CD1c-positive myeloid dendritic cell (primary cell): ENCODE results near the gene ERAS.
A peak's percentile ranks its signal among the peaks of the same experiment; 100 is the strongest.
"Not testable (repeated sequence)": the region's sequence is repeated elsewhere in the genome, so short reads cannot be mapped to it uniquely, and the experiment has no call there.

Source experiments
- DNase-seq: peaks from one replicate; pipeline ENCODE4 v3.0.0-alpha.2; 2016; ENCODE audit errors: extremely low spot score

The ERAS gene

DNA sequence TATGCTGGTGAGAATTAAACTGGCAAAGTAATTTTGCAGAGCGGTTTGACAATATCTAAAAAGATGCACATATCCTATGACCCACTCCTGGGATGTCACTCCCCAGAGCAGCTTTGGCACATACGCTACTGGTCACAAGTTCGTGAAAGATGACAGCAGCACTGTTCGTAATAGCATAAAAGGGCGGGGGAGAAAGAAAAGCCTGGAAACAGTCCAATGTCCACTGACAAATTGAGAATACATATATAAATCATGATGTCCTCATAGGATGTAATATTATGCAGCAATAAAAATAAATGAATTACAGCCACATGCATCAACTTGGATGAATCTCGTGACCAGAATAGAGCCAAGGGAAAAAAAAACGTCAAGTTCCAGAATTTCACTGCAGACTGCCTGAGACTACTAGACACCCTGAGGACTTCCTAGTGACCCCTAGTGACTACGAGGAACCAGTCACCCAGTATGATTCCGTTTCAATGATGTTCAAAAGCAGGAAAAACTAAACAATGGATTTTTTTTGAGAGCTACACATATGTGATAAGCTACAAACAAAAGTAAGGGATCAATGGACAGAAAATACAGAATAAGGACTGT is 7.3 kb downstream of the ERAS start:
- peak; percentile 2 for DNase-seq

DNA sequence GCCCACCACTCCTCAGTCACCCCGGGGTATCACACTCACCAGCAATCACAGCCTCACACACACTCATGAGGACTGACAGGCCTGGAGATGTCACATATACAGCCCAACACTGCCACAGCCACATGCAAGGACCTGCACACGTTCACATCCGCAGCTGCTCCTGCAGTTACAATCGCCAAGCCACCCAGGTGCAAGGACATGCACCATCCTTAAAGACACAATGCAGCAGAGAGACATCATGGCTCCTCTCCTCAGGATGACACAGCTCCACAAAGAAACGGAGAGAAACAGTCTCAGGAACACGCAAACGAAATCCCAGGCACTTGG is 8.0 kb downstream of the ERAS start:
- DNase-seq, result no peak

DNA sequence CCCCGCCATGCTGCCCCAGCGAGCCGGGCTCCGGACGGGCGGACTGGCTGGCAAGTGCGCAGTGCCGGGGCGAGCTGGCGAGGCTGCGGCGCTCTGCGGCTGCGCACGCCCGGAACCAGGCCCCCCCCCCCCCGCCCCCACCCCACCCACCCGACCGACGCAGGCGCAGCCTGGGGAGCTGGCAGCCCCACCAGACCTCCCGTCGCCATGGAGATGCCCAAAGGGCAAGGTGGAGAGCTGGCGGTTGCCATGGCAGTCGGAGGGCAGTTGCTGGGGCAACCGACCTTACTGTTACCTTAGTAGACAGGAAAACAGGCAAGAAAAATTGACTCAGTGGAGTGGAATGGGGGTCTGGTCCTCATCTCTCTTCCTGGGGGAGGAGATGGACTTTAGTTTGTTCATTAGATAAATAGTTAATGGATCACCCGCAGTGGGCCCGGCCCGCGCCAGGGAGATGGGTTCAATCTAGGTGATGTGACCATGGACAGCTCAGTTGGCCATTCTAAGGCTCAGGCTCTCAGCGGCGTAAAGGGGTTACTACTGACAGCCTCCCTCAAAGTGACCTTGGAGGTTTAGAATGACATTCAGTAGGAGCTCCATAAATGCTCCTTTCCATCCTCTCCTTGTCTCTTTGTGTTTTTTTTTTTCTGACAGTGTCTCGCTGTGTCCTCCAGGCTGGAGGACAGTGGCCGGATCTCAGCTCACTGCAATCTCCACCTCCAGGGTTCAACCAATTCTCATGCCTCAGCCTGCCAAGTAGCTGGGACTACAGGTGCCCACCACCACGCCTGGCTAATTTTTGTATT is 9.4 kb downstream of the ERAS start, which contains the start of gene PCSK1N:
TSS of gene PCSK1N (minus strand) at position 87 of the 806 bp plus-strand sequence. CDS start at position 9, 78 bp downstream.
- DNase-seq, result no peak

DNA sequence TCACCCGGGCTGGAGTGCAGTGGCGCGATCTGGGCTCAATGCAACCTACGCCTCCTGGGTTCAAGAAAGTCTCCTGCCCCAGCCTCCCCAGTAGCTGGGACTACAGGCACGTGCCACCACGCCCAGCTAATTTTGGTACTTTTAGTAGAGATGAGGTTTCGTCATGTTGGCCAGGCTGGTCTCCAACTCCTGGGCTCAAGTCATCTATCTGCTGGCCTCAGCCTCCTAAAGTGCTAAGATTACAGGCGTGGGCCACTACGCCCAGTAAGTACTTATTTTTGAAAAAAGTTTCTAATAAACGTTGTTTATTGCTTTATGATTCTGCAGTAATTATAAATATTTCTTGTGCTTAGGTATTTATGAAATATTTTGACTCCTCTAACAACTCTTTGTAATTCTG is 13.4 kb downstream of the ERAS start:
- no peak for DNase-seq

DNA sequence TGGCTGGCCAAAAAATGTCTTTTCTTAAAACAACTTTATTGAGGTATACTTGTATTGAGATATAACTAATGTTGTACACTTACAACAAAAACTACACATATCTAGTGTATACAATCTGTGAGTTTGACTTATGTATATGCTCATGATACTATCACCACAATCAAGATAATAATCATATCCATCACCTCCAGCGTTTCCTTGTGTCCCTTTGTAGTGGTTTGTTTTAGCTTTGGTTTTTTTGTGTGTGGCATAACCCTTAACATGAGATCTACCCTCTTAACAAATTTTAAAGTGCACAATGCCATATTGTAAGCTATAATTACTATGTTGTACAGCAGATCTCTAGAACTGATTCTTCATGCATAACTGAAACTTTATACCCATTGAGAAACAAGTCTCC is 22.5 kb downstream of the ERAS start:
- no peak for DNase-seq

DNA sequence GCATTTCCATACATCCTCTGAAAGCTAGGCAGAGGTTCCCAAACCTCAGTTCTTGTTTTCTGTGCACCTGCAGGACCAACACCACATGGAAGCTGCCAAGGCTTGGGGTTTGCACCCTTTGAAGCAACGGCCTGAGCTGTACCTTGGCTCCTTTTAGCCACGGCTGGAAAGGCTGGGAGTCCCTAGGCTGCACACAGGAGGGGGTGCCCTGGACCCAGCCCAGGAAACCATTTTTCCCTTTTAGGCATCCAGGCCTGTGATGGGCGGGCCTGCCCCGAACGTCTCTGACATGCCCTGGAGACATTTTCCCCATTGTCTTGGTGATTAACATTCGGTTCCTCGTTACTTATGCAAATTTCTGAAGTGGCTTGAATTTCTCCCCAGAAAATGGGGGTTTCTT is 26.5 kb downstream of the ERAS start:
- no peak for DNase-seq

- DNase-seq, result not testable (repeated sequence)
These were observed 27.2 kb downstream of the ERAS start for GRCh38 chrX:48853494-48853893.

DNA sequence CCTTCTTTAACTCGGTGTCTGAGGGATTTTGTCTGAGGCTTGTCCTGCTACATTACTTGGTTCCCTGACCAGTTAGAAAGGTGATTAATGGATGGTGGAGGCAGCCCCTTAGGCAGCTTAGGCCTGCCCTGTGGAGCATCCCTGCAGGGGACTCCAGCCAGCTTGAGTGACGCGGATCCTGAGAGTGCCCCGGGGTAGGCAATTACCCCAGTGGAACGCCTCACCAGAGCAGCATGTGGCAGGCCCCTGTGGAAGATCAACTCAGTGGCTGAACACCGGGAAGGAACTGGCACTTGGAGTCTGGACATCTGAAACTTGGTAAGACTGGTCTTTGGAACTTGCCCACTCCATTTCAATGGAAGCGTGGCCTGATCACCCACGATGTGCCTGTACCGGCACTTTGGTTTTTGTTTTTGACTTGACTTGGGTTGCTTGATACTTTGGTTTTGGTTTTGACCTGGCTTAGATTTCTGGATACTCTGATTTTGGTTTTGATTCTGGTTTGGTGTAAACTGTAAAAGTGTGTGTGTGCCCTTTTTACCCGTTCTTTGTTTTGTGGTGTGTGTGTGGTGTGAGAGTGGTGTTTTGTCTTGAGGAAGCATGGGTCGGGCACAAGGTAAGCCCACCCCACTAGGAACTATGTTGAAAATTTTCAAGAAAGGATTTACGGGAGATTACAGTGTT is 27.9 kb downstream of the ERAS start:
- not testable (repeated sequence) for DNase-seq

GRCh38 chrX:48854898-48855297 is 28.6 kb downstream of the ERAS start:
- DNase-seq, result no peak

GRCh38 chrX:48864210-48864609 is 37.9 kb downstream of the ERAS start:
- DNase-seq, result no peak

- not testable (repeated sequence) for DNase-seq
These were observed 45.7 kb downstream of the ERAS start for GRCh38 chrX:48872017-48872416.

DNA sequence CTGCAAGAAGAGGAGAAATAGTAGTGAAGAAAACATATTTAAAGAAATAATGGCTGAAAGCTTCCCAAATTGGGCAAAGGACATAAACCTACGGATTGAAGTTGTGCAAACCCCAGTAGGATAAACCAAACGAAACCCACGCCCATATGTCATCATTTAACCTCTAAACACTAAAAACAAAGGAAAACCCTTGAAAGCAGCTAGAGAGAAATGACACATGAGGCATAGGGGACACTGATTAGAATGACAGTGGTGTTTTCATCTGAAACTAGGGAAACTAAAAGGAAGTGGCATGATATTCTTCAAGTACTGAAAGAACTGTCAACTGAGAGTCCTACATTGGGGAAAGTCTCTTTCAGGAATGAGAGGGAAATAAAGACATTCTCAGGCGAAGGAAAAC is 50.6 kb downstream of the ERAS start:
- peak; percentile 33 for DNase-seq
